WTC11 (cell line): ENCODE results near the gene CAMTA1.

ENCODE experiments used
- ATF1 ChIP-seq: sonication (generic); formaldehyde crosslinking; IDR thresholded peaks from 2 replicates; pipeline ENCODE4 v1.8.1; 2023; ENCODE audit warnings: mild to moderate bottlenecking, moderate library complexity, missing genetic modification reagents
- GTF2I ChIP-seq: fragments of 250-450 bp; sonication (Bioruptor Pico); conservative IDR thresholded peaks from 2 replicates; pipeline ENCODE4 v1.4.0; 2021; ENCODE audit warnings: mild to moderate bottlenecking
- MXD4 ChIP-seq: fragments of 250-450 bp; sonication (Bioruptor Pico); IDR thresholded peaks from 2 replicates; pipeline ENCODE4 v1.8.0; 2021; ENCODE audit warnings: mild to moderate bottlenecking, moderate library complexity, borderline replicate concordance
- NFYB ChIP-seq: sonication (generic); formaldehyde crosslinking; conservative IDR thresholded peaks from 2 replicates; pipeline ENCODE4 v1.8.0; 2022; ENCODE audit warnings: low read depth, missing genetic modification reagents
- PREB ChIP-seq: sonication (generic); formaldehyde crosslinking; IDR thresholded peaks from 2 replicates; pipeline ENCODE4 v1.8.1; 2022; ENCODE audit warnings: mild to moderate bottlenecking, missing genetic modification reagents, moderate library complexity, borderline replicate concordance
- ZNF317 ChIP-seq: sonication (generic); formaldehyde crosslinking; IDR thresholded peaks from 2 replicates; pipeline ENCODE4 v1.8.1; 2023; ENCODE audit warnings: low read depth, mild to moderate bottlenecking, moderate library complexity, missing genetic modification reagents, borderline replicate concordance
- TF ChIP-seq, protein P1 (sequence below): fragments of 200-600 bp; IDR thresholded peaks from 2 replicates; pipeline ENCODE4 v1.8.0; 2022; ENCODE audit warnings: antibody characterized with exemption
- TF ChIP-seq, protein P2 (sequence below): sonication (generic); formaldehyde crosslinking; IDR thresholded peaks from 2 replicates; pipeline ENCODE4 v1.8.1; 2022; ENCODE audit warnings: missing genetic modification reagents, borderline replicate concordance
- TF ChIP-seq, protein P3 (sequence below): fragments of 250-450 bp; sonication (Bioruptor Pico); IDR thresholded peaks from 2 replicates; pipeline ENCODE4 v1.9.0; 2021; ENCODE audit warnings: mild to moderate bottlenecking
- TF ChIP-seq, protein P4 (sequence below): fragments of 250-450 bp; sonication (Bioruptor Pico); IDR thresholded peaks from 2 replicates; pipeline ENCODE4 v2.1.2; 2022; ENCODE audit warnings: mild to moderate bottlenecking, moderate library complexity

DNA sequence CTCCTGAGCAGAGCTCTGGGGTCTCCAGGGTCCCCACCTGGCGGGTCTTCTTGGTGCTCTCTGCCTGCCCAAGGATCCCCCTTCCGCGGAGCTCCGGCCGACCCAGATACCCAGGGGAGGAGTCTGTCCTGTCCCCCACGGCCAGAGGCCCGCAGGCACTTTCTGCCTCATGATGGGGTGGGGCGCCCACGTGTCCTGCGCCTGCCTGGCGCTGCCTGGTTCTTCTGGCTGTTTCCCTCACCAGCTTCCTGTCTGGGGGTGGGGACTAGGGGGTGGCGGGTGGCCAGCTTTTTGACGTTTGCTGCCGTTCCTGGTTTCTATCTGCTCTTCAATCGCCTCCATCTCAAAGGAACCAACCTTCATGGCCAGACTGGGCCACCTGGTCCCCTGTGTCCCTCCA is 672.6 kb downstream of the CAMTA1 start:
- TF ChIP-seq, protein P1, sequence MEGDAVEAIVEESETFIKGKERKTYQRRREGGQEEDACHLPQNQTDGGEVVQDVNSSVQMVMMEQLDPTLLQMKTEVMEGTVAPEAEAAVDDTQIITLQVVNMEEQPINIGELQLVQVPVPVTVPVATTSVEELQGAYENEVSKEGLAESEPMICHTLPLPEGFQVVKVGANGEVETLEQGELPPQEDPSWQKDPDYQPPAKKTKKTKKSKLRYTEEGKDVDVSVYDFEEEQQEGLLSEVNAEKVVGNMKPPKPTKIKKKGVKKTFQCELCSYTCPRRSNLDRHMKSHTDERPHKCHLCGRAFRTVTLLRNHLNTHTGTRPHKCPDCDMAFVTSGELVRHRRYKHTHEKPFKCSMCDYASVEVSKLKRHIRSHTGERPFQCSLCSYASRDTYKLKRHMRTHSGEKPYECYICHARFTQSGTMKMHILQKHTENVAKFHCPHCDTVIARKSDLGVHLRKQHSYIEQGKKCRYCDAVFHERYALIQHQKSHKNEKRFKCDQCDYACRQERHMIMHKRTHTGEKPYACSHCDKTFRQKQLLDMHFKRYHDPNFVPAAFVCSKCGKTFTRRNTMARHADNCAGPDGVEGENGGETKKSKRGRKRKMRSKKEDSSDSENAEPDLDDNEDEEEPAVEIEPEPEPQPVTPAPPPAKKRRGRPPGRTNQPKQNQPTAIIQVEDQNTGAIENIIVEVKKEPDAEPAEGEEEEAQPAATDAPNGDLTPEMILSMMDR: no peak
- TF ChIP-seq, protein P2, sequence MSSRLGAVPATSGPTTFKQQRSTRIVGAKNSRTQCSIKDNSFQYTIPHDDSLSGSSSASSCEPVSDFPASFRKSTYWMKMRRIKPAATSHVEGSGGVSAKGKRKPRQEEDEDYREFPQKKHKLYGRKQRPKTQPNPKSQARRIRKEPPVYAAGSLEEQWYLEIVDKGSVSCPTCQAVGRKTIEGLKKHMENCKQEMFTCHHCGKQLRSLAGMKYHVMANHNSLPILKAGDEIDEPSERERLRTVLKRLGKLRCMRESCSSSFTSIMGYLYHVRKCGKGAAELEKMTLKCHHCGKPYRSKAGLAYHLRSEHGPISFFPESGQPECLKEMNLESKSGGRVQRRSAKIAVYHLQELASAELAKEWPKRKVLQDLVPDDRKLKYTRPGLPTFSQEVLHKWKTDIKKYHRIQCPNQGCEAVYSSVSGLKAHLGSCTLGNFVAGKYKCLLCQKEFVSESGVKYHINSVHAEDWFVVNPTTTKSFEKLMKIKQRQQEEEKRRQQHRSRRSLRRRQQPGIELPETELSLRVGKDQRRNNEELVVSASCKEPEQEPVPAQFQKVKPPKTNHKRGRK (CRISPR knock-in tag): no peak
- TF ChIP-seq NFYB (CRISPR knock-in tag) (no peak), ATF1 (CRISPR knock-in tag) (no peak), PREB (CRISPR knock-in tag) (no peak), MXD4 (CRISPR knock-in tag) (no peak), GTF2I (CRISPR knock-in tag) (no peak), ZNF317 (no peak)
- TF ChIP-seq, protein P3, sequence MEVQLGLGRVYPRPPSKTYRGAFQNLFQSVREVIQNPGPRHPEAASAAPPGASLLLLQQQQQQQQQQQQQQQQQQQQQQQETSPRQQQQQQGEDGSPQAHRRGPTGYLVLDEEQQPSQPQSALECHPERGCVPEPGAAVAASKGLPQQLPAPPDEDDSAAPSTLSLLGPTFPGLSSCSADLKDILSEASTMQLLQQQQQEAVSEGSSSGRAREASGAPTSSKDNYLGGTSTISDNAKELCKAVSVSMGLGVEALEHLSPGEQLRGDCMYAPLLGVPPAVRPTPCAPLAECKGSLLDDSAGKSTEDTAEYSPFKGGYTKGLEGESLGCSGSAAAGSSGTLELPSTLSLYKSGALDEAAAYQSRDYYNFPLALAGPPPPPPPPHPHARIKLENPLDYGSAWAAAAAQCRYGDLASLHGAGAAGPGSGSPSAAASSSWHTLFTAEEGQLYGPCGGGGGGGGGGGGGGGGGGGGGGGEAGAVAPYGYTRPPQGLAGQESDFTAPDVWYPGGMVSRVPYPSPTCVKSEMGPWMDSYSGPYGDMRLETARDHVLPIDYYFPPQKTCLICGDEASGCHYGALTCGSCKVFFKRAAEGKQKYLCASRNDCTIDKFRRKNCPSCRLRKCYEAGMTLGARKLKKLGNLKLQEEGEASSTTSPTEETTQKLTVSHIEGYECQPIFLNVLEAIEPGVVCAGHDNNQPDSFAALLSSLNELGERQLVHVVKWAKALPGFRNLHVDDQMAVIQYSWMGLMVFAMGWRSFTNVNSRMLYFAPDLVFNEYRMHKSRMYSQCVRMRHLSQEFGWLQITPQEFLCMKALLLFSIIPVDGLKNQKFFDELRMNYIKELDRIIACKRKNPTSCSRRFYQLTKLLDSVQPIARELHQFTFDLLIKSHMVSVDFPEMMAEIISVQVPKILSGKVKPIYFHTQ (CRISPR knock-in tag): no peak
- TF ChIP-seq, protein P4, sequence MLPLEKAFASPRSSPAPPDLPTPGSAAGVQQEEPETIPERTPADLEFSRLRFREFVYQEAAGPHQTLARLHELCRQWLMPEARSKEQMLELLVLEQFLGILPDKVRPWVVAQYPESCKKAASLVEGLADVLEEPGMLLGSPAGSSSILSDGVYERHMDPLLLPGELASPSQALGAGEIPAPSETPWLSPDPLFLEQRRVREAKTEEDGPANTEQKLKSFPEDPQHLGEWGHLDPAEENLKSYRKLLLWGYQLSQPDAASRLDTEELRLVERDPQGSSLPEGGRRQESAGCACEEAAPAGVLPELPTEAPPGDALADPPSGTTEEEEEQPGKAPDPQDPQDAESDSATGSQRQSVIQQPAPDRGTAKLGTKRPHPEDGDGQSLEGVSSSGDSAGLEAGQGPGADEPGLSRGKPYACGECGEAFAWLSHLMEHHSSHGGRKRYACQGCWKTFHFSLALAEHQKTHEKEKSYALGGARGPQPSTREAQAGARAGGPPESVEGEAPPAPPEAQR (CRISPR knock-in tag): no peak
